Neural cell (in vitro differentiated cells): ENCODE results near the gene LRRC8C. TPM values are rescaled to one million over a fixed set of nuclear protein-coding genes. Genes with fewer than 3 reads are reported as not detected.

ENCODE experiments used
- H2AFZ ChIP-seq: fragments of 200-600, 300-800 bp; sonication (generic), shearing (Covaris generic); 2 replicates; pipeline ENCODE4 v1.6.0; 2014; ENCODE audit warnings: low read depth, mild to moderate bottlenecking, antibody characterized with exemption, low read length, moderate library complexity
- H3F3A ChIP-seq: fragments of 200-600 bp; shearing (Covaris generic); 2 replicates; pipeline ENCODE4 v1.6.1; 2016; ENCODE audit warnings: mild to moderate bottlenecking, moderate library complexity, mixed read lengths, antibody characterized with exemption, low read length; ENCODE audit not compliant: insufficient read depth, poor library complexity, severe bottlenecking
- H3K27ac ChIP-seq: fragments of 200-600, 300-800 bp; sonication (generic), shearing (Covaris generic); 2 replicates; pipeline ENCODE4 v1.5.1; 2014; ENCODE audit warnings: mild to moderate bottlenecking, low read length, moderate library complexity
- H3K27me3 ChIP-seq: fragments of 300-800, 200-600 bp; sonication (generic), shearing (Covaris generic); 2 replicates; pipeline ENCODE4 v1.6.0; 2014; ENCODE audit warnings: mild to moderate bottlenecking, low read depth, low read length, moderate library complexity; ENCODE audit not compliant: insufficient read depth
- H3K36me3 ChIP-seq: fragments of 300-800, 200-600 bp; sonication (generic), shearing (Covaris generic); 2 replicates; pipeline ENCODE4 v1.5.1; 2014; ENCODE audit warnings: mild to moderate bottlenecking, antibody characterized with exemption, low read length, moderate library complexity; ENCODE audit not compliant: insufficient read depth
- H3K4me2 ChIP-seq: fragments of 300-800, 200-600 bp; sonication (generic), shearing (Covaris generic); 2 replicates; pipeline ENCODE4 v1.6.0; 2014; ENCODE audit warnings: mild to moderate bottlenecking, low read length
- H3K4me3 ChIP-seq: fragments of 300-800, 200-600 bp; sonication (generic), shearing (Covaris generic); 2 replicates; pipeline ENCODE4 v1.5.1; 2014; ENCODE audit warnings: mild to moderate bottlenecking, low read length, moderate library complexity
- H3K79me2 ChIP-seq: fragments of 200-600 bp; shearing (Covaris generic); replicated peaks from 2 replicates; pipeline ENCODE4 v1.6.0; 2014; ENCODE audit warnings: mild to moderate bottlenecking, low read length, moderate library complexity; ENCODE audit not compliant: insufficient read depth
- H3K9ac ChIP-seq: fragments of 300-800, 200-600 bp; sonication (generic), shearing (Covaris generic); 2 replicates; pipeline ENCODE4 v1.6.1; 2016; ENCODE audit warnings: mild to moderate bottlenecking, low read length, mixed read lengths
- H3K9me2 ChIP-seq: fragments of 200-600 bp; shearing (Covaris generic); 2 replicates; pipeline ENCODE4 v1.6.1; 2016; ENCODE audit warnings: mild to moderate bottlenecking, low read length, mixed read lengths; ENCODE audit not compliant: insufficient read depth
- H3K9me3 ChIP-seq: fragments of 200-600, 300-800 bp; sonication (generic), shearing (Covaris generic); 2 replicates; pipeline ENCODE4 v1.6.1; 2016; ENCODE audit warnings: mild to moderate bottlenecking, mixed run types, low read length, moderate library complexity, mixed read lengths
- H4K20me1 ChIP-seq: fragments of 200-600 bp; shearing (Covaris generic); 2 replicates; pipeline ENCODE4 v1.6.1; 2016; ENCODE audit warnings: mild to moderate bottlenecking, mixed run types; ENCODE audit not compliant: insufficient read depth
- EP300 ChIP-seq: fragments of 450-650 bp; conservative IDR thresholded peaks from 2 replicates; pipeline ENCODE4 v1.6.1; 2014; ENCODE audit warnings: antibody characterized with exemption, mild to moderate bottlenecking, moderate library complexity; ENCODE audit not compliant: poor library complexity, severe bottlenecking
- EZH2 ChIP-seq: fragments of 200-600, 300-800 bp; shearing (Covaris generic), sonication (generic); IDR thresholded peaks from 2 replicates; pipeline ENCODE4 v1.6.1; 2014; ENCODE audit warnings: antibody characterized with exemption, low read length, borderline replicate concordance, mild to moderate bottlenecking; ENCODE audit not compliant: insufficient read depth, poor library complexity, severe bottlenecking
- MXI1 ChIP-seq: fragments of 450-650 bp; conservative IDR thresholded peaks from 2 replicates; pipeline ENCODE4 v1.6.1; 2014; ENCODE audit warnings: antibody characterized with exemption, mild to moderate bottlenecking; ENCODE audit not compliant: poor library complexity, severe bottlenecking
- POLR2AphosphoS5 ChIP-seq: IDR thresholded peaks from 2 replicates; pipeline ENCODE4 v1.6.1; 2012
- SMC3 ChIP-seq: fragments of 450-650 bp; conservative IDR thresholded peaks from 2 replicates; pipeline ENCODE4 v1.6.1; 2014; ENCODE audit warnings: antibody characterized with exemption, mild to moderate bottlenecking, moderate library complexity; ENCODE audit not compliant: poor library complexity
- TAF1 ChIP-seq: IDR thresholded peaks from 2 replicates; pipeline ENCODE4 v1.6.1; 2012; ENCODE audit warnings: low read depth
- polyA plus RNA-seq: library from polyadenylated mRNA; depleted of rRNA; stranded (reverse); fragments of >200 nt; gene quantifications from 2 replicates; pipeline ENCODE4 v1.2.3, GENCODE V29; 2014
- TF ChIP-seq, protein P1 (sequence below): IDR thresholded peaks from 2 replicates; pipeline ENCODE4 v1.6.1; 2012; ENCODE audit warnings: borderline replicate concordance
- TF ChIP-seq, protein P2 (sequence below): fragments of 450-650 bp; IDR thresholded peaks from 2 replicates; pipeline ENCODE4 v1.5.1; 2014; ENCODE audit warnings: antibody characterized with exemption, mild to moderate bottlenecking, moderate library complexity; ENCODE audit not compliant: poor library complexity, severe bottlenecking

LRRC8C gene
- polyA plus RNA-seq, 1 donor from 2014 or later = 0.78 TPM

DNA sequence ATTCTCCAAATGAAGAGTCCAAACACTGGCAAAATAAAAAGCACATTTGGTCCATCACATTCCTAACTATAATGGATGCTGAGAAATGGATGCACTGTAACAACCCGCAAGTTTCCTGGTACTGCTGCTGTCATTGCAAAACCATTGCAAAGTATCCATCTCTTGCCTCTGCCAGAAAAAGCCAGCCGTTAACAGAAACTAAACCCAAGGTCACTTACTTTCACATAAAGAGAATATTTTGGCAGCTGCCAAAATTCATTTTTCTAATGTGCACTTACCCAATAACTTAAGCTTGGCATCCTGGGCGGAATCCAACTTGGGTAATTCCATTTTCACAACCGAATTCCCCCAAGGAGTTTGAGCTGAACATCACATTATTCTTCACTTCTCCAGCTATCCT lies 110.9 kb downstream of the LRRC8C start:
- Histone ChIP-seq H2AFZ (no peak overlapping the region), H3F3A (no peaks in the 10 kb centered on the region), H4K20me1 (no peaks in the 10 kb centered on the region), H3K79me2 (no peaks in the 10 kb centered on the region), H3K4me3 (no peak overlapping the region), H3K36me3 (no peaks in the 10 kb centered on the region), H3K9me2 (no peaks in the 10 kb centered on the region), H3K27ac (no peak overlapping the region), H3K27me3 (no peaks in the 10 kb centered on the region), H3K9ac (no peak overlapping the region), H3K9me3 (no peaks in the 10 kb centered on the region), H3K4me2 (no peak overlapping the region)
- TF ChIP-seq POLR2AphosphoS5 (no peak), MXI1 (no peak), EP300 (no peak), TAF1 (no peak), SMC3 (no peak)
- TF ChIP-seq, protein P1, sequence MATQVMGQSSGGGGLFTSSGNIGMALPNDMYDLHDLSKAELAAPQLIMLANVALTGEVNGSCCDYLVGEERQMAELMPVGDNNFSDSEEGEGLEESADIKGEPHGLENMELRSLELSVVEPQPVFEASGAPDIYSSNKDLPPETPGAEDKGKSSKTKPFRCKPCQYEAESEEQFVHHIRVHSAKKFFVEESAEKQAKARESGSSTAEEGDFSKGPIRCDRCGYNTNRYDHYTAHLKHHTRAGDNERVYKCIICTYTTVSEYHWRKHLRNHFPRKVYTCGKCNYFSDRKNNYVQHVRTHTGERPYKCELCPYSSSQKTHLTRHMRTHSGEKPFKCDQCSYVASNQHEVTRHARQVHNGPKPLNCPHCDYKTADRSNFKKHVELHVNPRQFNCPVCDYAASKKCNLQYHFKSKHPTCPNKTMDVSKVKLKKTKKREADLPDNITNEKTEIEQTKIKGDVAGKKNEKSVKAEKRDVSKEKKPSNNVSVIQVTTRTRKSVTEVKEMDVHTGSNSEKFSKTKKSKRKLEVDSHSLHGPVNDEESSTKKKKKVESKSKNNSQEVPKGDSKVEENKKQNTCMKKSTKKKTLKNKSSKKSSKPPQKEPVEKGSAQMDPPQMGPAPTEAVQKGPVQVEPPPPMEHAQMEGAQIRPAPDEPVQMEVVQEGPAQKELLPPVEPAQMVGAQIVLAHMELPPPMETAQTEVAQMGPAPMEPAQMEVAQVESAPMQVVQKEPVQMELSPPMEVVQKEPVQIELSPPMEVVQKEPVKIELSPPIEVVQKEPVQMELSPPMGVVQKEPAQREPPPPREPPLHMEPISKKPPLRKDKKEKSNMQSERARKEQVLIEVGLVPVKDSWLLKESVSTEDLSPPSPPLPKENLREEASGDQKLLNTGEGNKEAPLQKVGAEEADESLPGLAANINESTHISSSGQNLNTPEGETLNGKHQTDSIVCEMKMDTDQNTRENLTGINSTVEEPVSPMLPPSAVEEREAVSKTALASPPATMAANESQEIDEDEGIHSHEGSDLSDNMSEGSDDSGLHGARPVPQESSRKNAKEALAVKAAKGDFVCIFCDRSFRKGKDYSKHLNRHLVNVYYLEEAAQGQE = no peak

DNA sequence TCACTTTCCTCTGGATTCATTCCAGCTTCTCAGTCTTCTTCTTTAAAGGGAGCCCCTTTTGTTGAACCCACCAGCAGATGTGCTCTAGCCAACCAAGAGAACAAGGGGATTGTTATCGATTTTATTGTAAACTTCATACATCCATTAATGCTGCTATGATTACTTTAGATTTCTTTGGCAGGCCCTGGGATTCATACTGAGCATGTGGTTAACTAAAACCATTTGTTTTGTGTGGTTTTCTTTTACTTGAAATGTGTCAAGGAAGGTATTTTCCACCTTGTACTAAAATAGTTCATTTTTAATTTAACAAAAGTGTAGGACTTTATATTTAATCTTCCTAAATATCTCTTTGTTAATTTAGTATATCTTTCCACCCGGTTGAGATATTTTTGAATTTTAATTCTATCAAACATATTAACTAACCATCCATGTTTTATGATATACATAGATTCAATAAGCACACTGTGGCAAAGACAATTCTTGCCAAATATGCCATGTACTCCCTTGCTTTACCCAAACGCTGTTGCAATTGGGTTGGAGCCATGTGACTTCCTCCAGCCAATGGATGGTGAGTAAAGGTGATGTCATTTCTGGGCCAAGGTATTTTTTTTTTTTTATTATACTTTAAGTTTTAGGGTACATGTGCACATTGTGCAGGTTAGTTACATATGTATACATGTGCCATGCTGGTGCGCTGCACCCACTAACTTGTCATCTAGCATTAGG lies 113.7 kb downstream of the LRRC8C start:
- Histone ChIP-seq H4K20me1 (no peaks in the 10 kb centered on the region), H3K9me2 (no peaks in the 10 kb centered on the region), H3K79me2 (no peaks in the 10 kb centered on the region), H3K4me3 (no peak overlapping the region), H3K4me2 (no peak overlapping the region), H2AFZ (no peak overlapping the region), H3F3A (no peaks in the 10 kb centered on the region), H3K9me3 (no peaks in the 10 kb centered on the region), H3K27ac (no peak overlapping the region), H3K27me3 (no peaks in the 10 kb centered on the region), H3K9ac (no peak overlapping the region), H3K36me3 (no peaks in the 10 kb centered on the region)
- TF ChIP-seq SMC3 (no peak), EZH2 (no peak), MXI1 (no peak), TAF1 (no peak)
- TF ChIP-seq, protein P2, sequence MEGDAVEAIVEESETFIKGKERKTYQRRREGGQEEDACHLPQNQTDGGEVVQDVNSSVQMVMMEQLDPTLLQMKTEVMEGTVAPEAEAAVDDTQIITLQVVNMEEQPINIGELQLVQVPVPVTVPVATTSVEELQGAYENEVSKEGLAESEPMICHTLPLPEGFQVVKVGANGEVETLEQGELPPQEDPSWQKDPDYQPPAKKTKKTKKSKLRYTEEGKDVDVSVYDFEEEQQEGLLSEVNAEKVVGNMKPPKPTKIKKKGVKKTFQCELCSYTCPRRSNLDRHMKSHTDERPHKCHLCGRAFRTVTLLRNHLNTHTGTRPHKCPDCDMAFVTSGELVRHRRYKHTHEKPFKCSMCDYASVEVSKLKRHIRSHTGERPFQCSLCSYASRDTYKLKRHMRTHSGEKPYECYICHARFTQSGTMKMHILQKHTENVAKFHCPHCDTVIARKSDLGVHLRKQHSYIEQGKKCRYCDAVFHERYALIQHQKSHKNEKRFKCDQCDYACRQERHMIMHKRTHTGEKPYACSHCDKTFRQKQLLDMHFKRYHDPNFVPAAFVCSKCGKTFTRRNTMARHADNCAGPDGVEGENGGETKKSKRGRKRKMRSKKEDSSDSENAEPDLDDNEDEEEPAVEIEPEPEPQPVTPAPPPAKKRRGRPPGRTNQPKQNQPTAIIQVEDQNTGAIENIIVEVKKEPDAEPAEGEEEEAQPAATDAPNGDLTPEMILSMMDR = no peak
- TF ChIP-seq, protein P1 = no peak
